ENCODE data around the gene LCE3E.
"Not testable (repeated sequence)": the region's sequence is repeated elsewhere in the genome, so short reads cannot be mapped to it uniquely, and the experiment has no call there.

The LCE3E gene

GRCh38 chr1:152566681-152567080 is at the start of gene LCE3E:
LCE3E (minus strand) TSS chr1:152566780; CDS start chr1:152566208, 572 bp downstream.
- DNase-seq = no peak

GRCh38 chr1:152613511-152613910 is 46.9 kb upstream of the LCE3E start, which contains the start of gene LCE3B:
LCE3B (plus strand) TSS chr1:152613811; CDS start chr1:152613811, 0 bp downstream.
- DNase-seq = no peak

GRCh38 chr1:152599934-152600333 is 33.4 kb upstream of the LCE3E start, which contains the start of gene LCE3C:
LCE3C (plus strand) TSS chr1:152600234; CDS start chr1:152600732, 498 bp downstream.
- no peak for DNase-seq

- DNase-seq = no peak
Observed at GRCh38 chr1:152596986-152597385, 30.4 kb upstream of the LCE3E start.

GRCh38 chr1:152585586-152585985 is 19.0 kb upstream of the LCE3E start:
- no peak for DNase-seq

GRCh38 chr1:152582647-152583046 is 16.1 kb upstream of the LCE3E start:
- DNase-seq = no peak

- no peak for DNase-seq
Observed at GRCh38 chr1:152580433-152580832, 13.9 kb upstream of the LCE3E start, which contains the start of gene LCE3D. LCE3D (minus strand) TSS chr1:152580516; CDS start chr1:152579936, 580 bp downstream.

GRCh38 chr1:152579526-152579925 is 12.9 kb upstream of the LCE3E start:
- DNase-seq = not testable (repeated sequence)

- no peak for DNase-seq
Observed at GRCh38 chr1:152577168-152577567, 10.6 kb upstream of the LCE3E start.

GRCh38 chr1:152565535-152566215 is 905 bp downstream of the LCE3E start:
- no peak for DNase-seq

GRCh38 chr1:152565115-152565514 is 1.5 kb downstream of the LCE3E start:
- no peak for DNase-seq

GRCh38 chr1:152548358-152548757 is 18.2 kb downstream of the LCE3E start:
- DNase-seq = not testable (repeated sequence)

- no peak for DNase-seq
Observed at GRCh38 chr1:152546704-152547103, 19.9 kb downstream of the LCE3E start.

- DNase-seq = no peak
Observed at GRCh38 chr1:152543820-152544219, 22.8 kb downstream of the LCE3E start.

- DNase-seq = no peak
Observed at GRCh38 chr1:152539901-152540300, 26.7 kb downstream of the LCE3E start.

- no peak for DNase-seq
Observed at GRCh38 chr1:152537496-152537895, 29.1 kb downstream of the LCE3E start.

- no peak for DNase-seq
Observed at GRCh38 chr1:152535774-152536173, 30.8 kb downstream of the LCE3E start.

- DNase-seq = no peak
Observed at GRCh38 chr1:152533327-152533938, 33.1 kb downstream of the LCE3E start.

- DNase-seq = no peak
Observed at GRCh38 chr1:152525080-152525641, 41.4 kb downstream of the LCE3E start.

- DNase-seq = no peak
Observed at GRCh38 chr1:152520561-152521090, 46.0 kb downstream of the LCE3E start.

- no peak for DNase-seq
Observed at GRCh38 chr1:152519851-152520250, 46.7 kb downstream of the LCE3E start.

GRCh38 chr1:152517237-152517811 is 49.3 kb downstream of the LCE3E start:
- no peak for DNase-seq

GRCh38 chr1:152516082-152516481 is 50.5 kb downstream of the LCE3E start:
- no peak for DNase-seq

All from C1 segment of cervical spinal cord (tissue), 14 donors.